Peyer's patch (tissue), 4 donors: Measurements from ENCODE around the gene TRAF6. TPM values are rescaled to one million over a fixed set of nuclear protein-coding genes. Genes with fewer than 3 reads are reported as not detected.
A peak's percentile ranks its signal among the peaks of the same experiment; 100 is the strongest.

Source experiments
- DNase-seq, 3 donors: peaks; one replicate each; pipeline ENCODE4 v3.0.0-alpha.2; 2017 to 2019
- H3K27ac ChIP-seq, 4 donors: fragments of 200-600 bp; sonication (generic); one replicate each; pipeline ENCODE4 v1.5.1; 2016 to 2019
- H3K27me3 ChIP-seq, 2 donors: fragments of 200-600 bp; sonication (generic); one replicate each; pipeline ENCODE4 v1.5.1; 2019
- H3K36me3 ChIP-seq, 3 donors: fragments of 200-600 bp; sonication (generic); one replicate each; pipeline ENCODE4 v1.5.1; 2016 to 2019
- H3K4me1 ChIP-seq, 4 donors: fragments of 200-600 bp; sonication (generic); one replicate each; pipeline ENCODE4 v1.5.1; 2016 to 2019
- H3K4me3 ChIP-seq, 4 donors: fragments of 200-600 bp; sonication (generic); 1 replicate in 3 of 4; 2 replicates in 1 of 4; pipeline ENCODE4 v1.5.1; 2016 to 2019; ENCODE audit warnings: mild to moderate bottlenecking in 1 of 4
- H3K9me3 ChIP-seq, 4 donors: fragments of 200-600 bp; sonication (generic); one replicate each; pipeline ENCODE4 v1.5.1; 2016 to 2019; ENCODE audit warnings: mild to moderate bottlenecking in 1 of 4
- POLR2A ChIP-seq, 2 donors: fragments of 450-650 bp; IDR thresholded peaks; one replicate each; pipeline ENCODE4 v1.5.1; 2017; ENCODE audit warnings: antibody characterized with exemption in 2 of 2, mild to moderate bottlenecking in 2 of 2, moderate library complexity in 2 of 2
- total RNA-seq, 4 donors: library from RNA; depleted of rRNA; stranded (reverse); fragments of >200 nt; gene quantifications; one replicate each; pipeline ENCODE4 v1.1.0, GENCODE V29; 2016
- TF ChIP-seq, protein P1 (sequence below), 6 experiments: fragments of 450-650 bp in 4 of 6; fragments of 200-600 bp in 2 of 6; sonication (generic) in 1 of 6; IDR thresholded peaks; one replicate each; pipeline ENCODE4 v1.5.1; 2017 to 2019; ENCODE audit warnings: antibody characterized with exemption in 6 of 6, mild to moderate bottlenecking in 3 of 6, moderate library complexity in 1 of 6

Gene TRAF6
- total RNA-seq, 4 donors from 2014 or later = 6.6 to 25.1 (median 18.4) TPM

DNA sequence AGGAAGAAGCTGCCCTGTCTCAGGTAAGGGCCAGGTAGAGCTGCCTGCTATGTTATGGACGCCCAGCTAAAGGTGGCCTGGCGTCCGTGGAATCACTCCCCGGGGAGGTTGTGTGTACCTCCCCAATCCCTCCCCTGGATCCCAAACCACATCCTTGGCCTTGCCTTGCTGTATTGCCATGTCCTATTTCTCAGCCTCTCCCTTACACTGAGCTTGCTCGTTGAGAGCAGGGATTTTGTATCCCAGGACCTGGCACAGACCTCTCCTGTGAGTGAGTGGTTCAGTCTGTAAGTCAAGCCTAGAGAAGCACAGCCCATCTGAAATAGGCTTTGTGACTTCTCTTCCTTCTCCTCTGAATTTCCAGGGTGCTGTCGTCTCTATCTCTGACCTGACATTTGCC lies 53.9 kb downstream of the TRAF6 start:
- Histone ChIP-seq H3K4me3 (no peak overlapping the region), H3K27ac (peak overlapping the region in 3 of 4 donors; percentile 16 to 81 (median 71)), H3K27me3 (no peaks in the 10 kb centered on the region), H3K4me1 (peaks cover 0 to 14% (median 0%) of the 10 kb centered on the region in 4 donors), H3K9me3 (no peaks in the 10 kb centered on the region), H3K36me3 (peaks cover 0 to 33% (median 0%) of the 10 kb centered on the region in 3 donors)
- DNase-seq = no peak
- no peak for TF ChIP-seq POLR2A (IDR thresholded peaks at IDR 0.05)
- TF ChIP-seq, protein P1, sequence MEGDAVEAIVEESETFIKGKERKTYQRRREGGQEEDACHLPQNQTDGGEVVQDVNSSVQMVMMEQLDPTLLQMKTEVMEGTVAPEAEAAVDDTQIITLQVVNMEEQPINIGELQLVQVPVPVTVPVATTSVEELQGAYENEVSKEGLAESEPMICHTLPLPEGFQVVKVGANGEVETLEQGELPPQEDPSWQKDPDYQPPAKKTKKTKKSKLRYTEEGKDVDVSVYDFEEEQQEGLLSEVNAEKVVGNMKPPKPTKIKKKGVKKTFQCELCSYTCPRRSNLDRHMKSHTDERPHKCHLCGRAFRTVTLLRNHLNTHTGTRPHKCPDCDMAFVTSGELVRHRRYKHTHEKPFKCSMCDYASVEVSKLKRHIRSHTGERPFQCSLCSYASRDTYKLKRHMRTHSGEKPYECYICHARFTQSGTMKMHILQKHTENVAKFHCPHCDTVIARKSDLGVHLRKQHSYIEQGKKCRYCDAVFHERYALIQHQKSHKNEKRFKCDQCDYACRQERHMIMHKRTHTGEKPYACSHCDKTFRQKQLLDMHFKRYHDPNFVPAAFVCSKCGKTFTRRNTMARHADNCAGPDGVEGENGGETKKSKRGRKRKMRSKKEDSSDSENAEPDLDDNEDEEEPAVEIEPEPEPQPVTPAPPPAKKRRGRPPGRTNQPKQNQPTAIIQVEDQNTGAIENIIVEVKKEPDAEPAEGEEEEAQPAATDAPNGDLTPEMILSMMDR (IDR thresholded peaks at IDR 0.05) = no peak

GRCh38 chr11:36455658-36456111 lies 54.4 kb downstream of the TRAF6 start:
- Histone ChIP-seq H3K9me3 (no peaks in the 10 kb centered on the region), H3K36me3 (peaks cover 0 to 37% (median 0%) of the 10 kb centered on the region in 3 donors), H3K27me3 (no peaks in the 10 kb centered on the region), H3K4me1 (peaks cover 0 to 18% (median 0%) of the 10 kb centered on the region in 4 donors), H3K27ac (peak overlapping the region in 3 of 4 donors; percentile 48 to 81 (median 71)), H3K4me3 (no peak overlapping the region)
- no peak for TF ChIP-seq POLR2A (IDR thresholded peaks at IDR 0.05)
- TF ChIP-seq, protein P1 (IDR thresholded peaks at IDR 0.05) = no peak
- DNase-seq = peak in 1 of 3 donors; percentile 60

DNA sequence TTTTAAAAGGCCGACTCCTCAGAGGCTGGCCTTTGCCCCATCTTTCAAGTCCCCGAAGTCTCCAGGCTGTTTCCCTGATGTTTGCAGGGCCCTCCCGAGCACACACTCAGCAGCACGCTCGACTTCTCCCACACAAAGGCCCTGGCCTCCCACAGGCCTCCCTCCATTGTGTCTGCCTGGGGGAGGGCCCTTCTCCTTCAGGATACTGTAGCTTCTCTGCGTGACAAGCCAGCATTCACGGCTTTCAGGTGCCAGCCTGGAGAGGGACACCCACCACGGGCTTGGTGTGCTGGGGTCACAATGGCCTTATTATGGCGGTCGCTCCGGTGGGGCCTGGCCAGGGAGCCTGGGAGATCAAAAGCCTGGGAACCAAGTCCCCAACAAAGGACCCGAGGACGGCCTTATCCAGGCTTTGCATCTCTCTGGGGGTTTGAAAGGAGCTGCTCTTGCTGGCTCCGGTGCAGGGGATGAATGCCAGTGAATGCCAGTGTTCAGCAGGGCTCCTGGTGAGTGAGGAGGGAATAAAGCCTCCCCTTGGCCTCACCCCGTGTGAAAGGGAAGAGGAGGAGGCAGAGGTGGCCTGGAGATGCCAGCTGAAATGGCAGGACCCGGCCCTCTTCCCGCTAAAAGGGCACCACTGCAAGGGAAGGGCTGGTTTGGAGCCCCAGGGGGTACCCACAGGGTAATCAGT lies 55.0 kb downstream of the TRAF6 start:
- H3K27me3 ChIP-seq = no peaks in the 10 kb centered on the region
- no peak for DNase-seq
- H3K27ac ChIP-seq = peak overlapping the region in 3 of 4 donors; percentile 48 to 81 (median 71)
- peaks cover 0 to 22% (median 1%) of the 10 kb centered on the region in 4 donors for H3K4me1 ChIP-seq
- no peaks in the 10 kb centered on the region for H3K9me3 ChIP-seq
- peaks cover 0 to 37% (median 0%) of the 10 kb centered on the region in 3 donors for H3K36me3 ChIP-seq
- TF ChIP-seq, protein P1 (IDR thresholded peaks at IDR 0.05) = no peak
- no peak for TF ChIP-seq POLR2A (IDR thresholded peaks at IDR 0.05)
- H3K4me3 ChIP-seq = no peak overlapping the region

- Histone ChIP-seq H3K4me1 (peaks cover 0 to 28% (median 3%) of the 10 kb centered on the region in 4 donors), H3K4me3 (no peak overlapping the region), H3K27ac (peak overlapping the region in 3 of 4 donors; percentile 48 to 81 (median 71)), H3K9me3 (no peaks in the 10 kb centered on the region), H3K36me3 (peaks cover 0 to 37% (median 0%) of the 10 kb centered on the region in 3 donors), H3K27me3 (no peaks in the 10 kb centered on the region)
- DNase-seq = no peak
- TF ChIP-seq POLR2A (IDR thresholded peaks at IDR 0.05) = no peak
- TF ChIP-seq, protein P1 (IDR thresholded peaks at IDR 0.05) = no peak
Measured at GRCh38 chr11:36454551-36454940, 55.5 kb downstream of the TRAF6 start.

DNA sequence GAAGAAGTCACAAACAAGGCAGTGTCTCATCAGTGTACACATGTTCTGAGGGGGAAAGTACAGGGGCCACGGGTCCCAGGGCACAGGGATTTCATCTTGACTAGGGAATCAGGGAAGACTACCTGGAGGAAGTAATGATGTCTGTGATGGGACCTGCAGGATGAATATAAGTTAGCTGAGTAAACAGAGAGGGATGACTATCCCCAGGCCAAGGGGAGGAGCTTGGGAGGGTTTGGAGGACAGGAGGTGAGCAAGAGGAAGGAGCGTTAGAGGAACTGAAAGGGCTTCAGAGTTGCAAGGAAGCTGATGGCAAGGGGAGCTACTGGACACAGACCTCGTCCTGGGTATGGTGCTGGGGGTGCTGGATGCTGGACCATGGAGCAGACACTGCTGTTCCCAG lies 56.4 kb downstream of the TRAF6 start:
- H3K27me3 ChIP-seq = no peaks in the 10 kb centered on the region
- H3K9me3 ChIP-seq = no peaks in the 10 kb centered on the region
- H3K4me1 ChIP-seq = peaks cover 0 to 29% (median 3%) of the 10 kb centered on the region in 4 donors
- peak in 1 of 3 donors; percentile 58 for DNase-seq
- H3K27ac ChIP-seq = peak overlapping the region in 1 of 4 donors; percentile 81
- no peak overlapping the region for H3K4me3 ChIP-seq
- no peak for TF ChIP-seq POLR2A (IDR thresholded peaks at IDR 0.05)
- TF ChIP-seq, protein P1 (IDR thresholded peaks at IDR 0.05) = no peak
- H3K36me3 ChIP-seq = peaks cover 0 to 41% (median 0%) of the 10 kb centered on the region in 3 donors
